ENCODE data around the gene STARD7.

DNA sequence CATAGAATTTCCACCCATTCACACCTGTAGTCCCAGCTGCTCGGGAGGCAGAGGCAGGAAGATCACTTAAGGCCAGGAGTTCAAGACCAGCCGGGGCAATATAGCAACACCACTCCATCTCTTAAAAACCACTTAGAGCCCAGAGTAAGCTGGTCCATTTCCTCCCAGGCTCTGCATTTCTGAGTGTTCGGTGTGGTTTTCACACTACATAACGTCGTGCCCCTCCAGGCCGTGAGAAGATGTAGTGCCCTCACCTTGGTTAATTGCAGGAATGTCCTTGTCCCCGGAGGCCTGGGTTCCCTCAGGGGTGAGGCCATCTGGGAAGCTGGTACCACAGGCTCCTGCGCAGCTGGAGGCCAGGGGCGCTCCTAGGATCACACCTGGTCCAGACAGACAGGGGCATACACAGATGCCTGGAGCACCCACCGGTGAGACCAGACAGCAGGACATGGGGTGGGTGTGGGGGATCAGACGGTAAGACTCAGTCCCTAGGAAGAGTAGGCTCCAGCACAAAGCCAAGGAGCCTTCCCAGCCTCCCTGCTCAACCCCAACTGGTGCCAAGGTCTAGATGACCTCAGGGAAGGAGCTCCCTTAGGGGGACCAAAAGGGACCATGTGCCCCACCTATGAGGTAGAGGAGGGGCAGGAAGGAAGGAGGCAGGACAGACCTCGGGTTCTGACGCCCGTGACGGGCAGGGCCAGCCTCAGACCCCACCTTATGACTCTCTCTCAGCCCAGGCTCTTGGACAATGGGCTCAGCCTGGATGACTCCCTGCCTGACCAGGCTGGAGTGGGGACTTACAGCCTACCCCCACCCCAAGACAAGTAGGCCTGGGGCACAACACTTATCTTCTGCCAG is 71.1 kb downstream of the STARD7 start:
- TF ChIP-seq CTCF (IDR thresholded peaks at IDR 0.05): no peak
- no peak for TF ChIP-seq POLR2A (IDR thresholded peaks at IDR 0.05)
- TF ChIP-seq POLR2AphosphoS5 (IDR thresholded peaks at IDR 0.05): no peak

Measured in sigmoid colon (tissue), 4 donors.